ENCODE measurements around the gene GOLGA6L25. TPM values are rescaled to one million over a fixed set of nuclear protein-coding genes. Genes with fewer than 3 reads are reported as not detected.

GOLGA6L25 gene
- polyA plus RNA-seq, 1 experiment: not detected

Small RNA genes within 50 kb of the gene (small RNA-seq; reads per million reads assigned to genes)
- gene AC138749.2 (ENCODE audit: insufficient read length, low read depth, low replicate concordance) (not detected), gene RF00017 (ENCODE audit: insufficient read length, low read depth, low replicate concordance) (not detected)

Other genes starting within 250 kb of the GOLGA6L25 start
- gene HERC2, start 231.4 kb upstream of the GOLGA6L25 start, polyA plus RNA-seq (2011; rRNA removed): 11.2 and 13.1 TPM in 2 replicates
- not detected in 2 replicates for gene GOLGA6L24, start 195.5 kb upstream of the GOLGA6L25 start, polyA plus RNA-seq (2011; rRNA removed)
- gene GOLGA8F, start 174.9 kb upstream of the GOLGA6L25 start, polyA plus RNA-seq (2011; rRNA removed): not detected in 2 replicates
- not detected in 2 replicates for gene GOLGA8G, start 20.6 kb upstream of the GOLGA6L25 start, polyA plus RNA-seq (2011; rRNA removed)
- gene GOLGA8M, start 158.9 kb downstream of the GOLGA6L25 start, polyA plus RNA-seq (2011; rRNA removed): 0.63 and 0.76 TPM in 2 replicates